GM21390 (cell line): ENCODE results near the gene FAM114A1.
A peak's percentile ranks its signal among the peaks of the same experiment; 100 is the strongest.
"Not testable (repeated sequence)": the region's sequence is repeated elsewhere in the genome, so short reads cannot be mapped to it uniquely, and the experiment has no call there.

Source experiments
- ATAC-seq: cut with Tn5 transposase; IDR thresholded peaks from one replicate; pipeline ENCODE4 v1.9.1; 2021; ENCODE audit not compliant: unreplicated experiment

The FAM114A1 gene

GRCh38 chr4:38928974-38929373 lies 61.4 kb downstream of the FAM114A1 start:
- ATAC-seq: no peak

GRCh38 chr4:38930204-38930603 lies 62.6 kb downstream of the FAM114A1 start:
- no peak for ATAC-seq

GRCh38 chr4:38930707-38931106 lies 63.1 kb downstream of the FAM114A1 start:
- ATAC-seq: no peak

GRCh38 chr4:38931125-38931524 lies 63.5 kb downstream of the FAM114A1 start:
- no peak for ATAC-seq

- no peak for ATAC-seq
These were observed 67.9 kb downstream of the FAM114A1 start for GRCh38 chr4:38935391-38936073.

- ATAC-seq: peak; percentile 89
These were observed 71.6 kb downstream of the FAM114A1 start for GRCh38 chr4:38939165-38939564.

GRCh38 chr4:38940476-38940875 lies 72.9 kb downstream of the FAM114A1 start:
- no peak for ATAC-seq

- ATAC-seq: not testable (repeated sequence)
These were observed 74.3 kb downstream of the FAM114A1 start for GRCh38 chr4:38941906-38942305.

- ATAC-seq: no peak
These were observed 75.7 kb downstream of the FAM114A1 start for GRCh38 chr4:38943343-38943742.

- no peak for ATAC-seq
These were observed 76.8 kb downstream of the FAM114A1 start for GRCh38 chr4:38944440-38944839.

GRCh38 chr4:38946919-38947318 lies 79.3 kb downstream of the FAM114A1 start:
- ATAC-seq: no peak

- ATAC-seq: no peak
These were observed 80.9 kb downstream of the FAM114A1 start for GRCh38 chr4:38948551-38948950.

GRCh38 chr4:38949411-38950051 lies 81.9 kb downstream of the FAM114A1 start:
- no peak for ATAC-seq

GRCh38 chr4:38950159-38950558 lies 82.6 kb downstream of the FAM114A1 start:
- no peak for ATAC-seq

GRCh38 chr4:38950734-38951133 lies 83.1 kb downstream of the FAM114A1 start:
- no peak for ATAC-seq

GRCh38 chr4:38951598-38951997 lies 84.0 kb downstream of the FAM114A1 start:
- ATAC-seq: no peak

GRCh38 chr4:38952017-38952416 lies 84.4 kb downstream of the FAM114A1 start:
- no peak for ATAC-seq

- ATAC-seq: no peak
These were observed 87.1 kb downstream of the FAM114A1 start for GRCh38 chr4:38954727-38955126.

GRCh38 chr4:38955957-38956356 lies 88.4 kb downstream of the FAM114A1 start:
- ATAC-seq: no peak

GRCh38 chr4:38957261-38957815 lies 89.7 kb downstream of the FAM114A1 start:
- no peak for ATAC-seq

GRCh38 chr4:38957893-38958292 lies 90.3 kb downstream of the FAM114A1 start:
- ATAC-seq: no peak

- no peak for ATAC-seq
These were observed 91.0 kb downstream of the FAM114A1 start for GRCh38 chr4:38958453-38959190.
